Ishikawa (cell line): ENCODE results near the gene CDCA3.

ENCODE experiments used
- CEBPB ChIP-seq: IDR thresholded peaks from 2 replicates; pipeline ENCODE4 v1.6.1; 2012
- RAD21 ChIP-seq: IDR thresholded peaks from 2 replicates; pipeline ENCODE4 v1.6.1; 2012; ENCODE audit warnings: low read depth
- TCF12 ChIP-seq: IDR thresholded peaks from 2 replicates; pipeline ENCODE4 v1.6.1; 2012; ENCODE audit warnings: low read depth

DNA sequence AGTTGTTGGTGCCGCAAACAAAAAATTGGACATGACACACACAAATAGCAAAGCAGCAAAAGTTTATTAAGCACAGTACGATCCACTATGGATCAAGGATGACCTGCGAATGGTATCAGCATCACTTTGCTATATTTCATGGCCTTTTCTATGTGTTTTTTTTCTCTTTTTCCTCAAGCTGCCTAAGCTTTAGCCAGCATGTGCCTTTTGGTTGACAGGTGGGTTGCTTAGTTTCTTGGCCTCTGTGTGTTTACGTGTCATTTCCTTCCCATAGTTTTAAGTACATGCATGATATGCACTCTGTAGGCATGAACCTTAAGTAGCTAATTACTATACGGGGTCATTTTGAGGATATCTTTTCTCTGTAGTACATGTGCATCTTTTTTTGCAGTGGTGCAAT, 51.9 kb downstream of the CDCA3 start:
- TF ChIP-seq TCF12 (no peak), CEBPB (no peak), RAD21 (no peak)
